ENCODE data around the gene TNC. TPM values are rescaled to one million over a fixed set of nuclear protein-coding genes. Genes with fewer than 3 reads are reported as not detected.

TNC gene
- total RNA-seq, 1 donor from 2014 or later, result 5.1 TPM

DNA sequence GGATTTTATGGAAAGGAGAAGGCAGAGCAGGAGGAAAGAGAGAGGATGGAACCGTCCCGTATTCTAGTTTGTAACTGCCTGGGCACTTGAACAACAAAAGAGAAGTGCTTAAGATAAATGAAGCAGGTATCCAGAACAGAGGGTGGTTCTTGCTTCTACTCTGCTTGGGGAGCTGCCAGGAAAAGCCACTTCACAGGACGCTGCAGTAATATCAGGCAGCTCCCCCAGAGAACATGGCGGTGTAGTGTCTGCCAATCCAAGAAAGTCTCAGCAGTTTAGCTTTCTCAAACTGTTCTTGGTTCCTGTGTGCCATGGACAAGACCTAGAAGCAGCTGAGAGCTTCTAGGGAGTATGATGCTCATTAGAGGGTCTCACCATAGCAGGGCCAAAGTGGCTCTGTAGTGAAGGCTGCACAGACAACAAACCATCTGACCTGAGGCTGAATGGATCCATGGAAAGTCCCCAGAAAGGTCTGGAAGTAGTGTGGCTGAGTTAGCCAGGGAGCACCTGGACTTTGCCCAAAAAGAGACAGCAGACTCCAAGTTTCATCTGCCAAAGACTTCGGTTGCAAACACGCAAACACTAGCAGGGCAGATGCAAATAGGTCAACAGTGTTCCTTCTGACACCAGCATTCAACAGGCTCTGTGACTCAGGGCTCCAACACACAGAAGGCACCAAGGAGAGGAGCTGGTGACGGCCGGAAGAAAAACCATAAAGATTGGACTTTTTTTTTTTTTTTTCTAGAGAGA lies 115.4 kb downstream of the TNC start:
- no peak for DNase-seq (ENCODE audit: low spot score, unreplicated experiment)
- TF ChIP-seq, protein P1, sequence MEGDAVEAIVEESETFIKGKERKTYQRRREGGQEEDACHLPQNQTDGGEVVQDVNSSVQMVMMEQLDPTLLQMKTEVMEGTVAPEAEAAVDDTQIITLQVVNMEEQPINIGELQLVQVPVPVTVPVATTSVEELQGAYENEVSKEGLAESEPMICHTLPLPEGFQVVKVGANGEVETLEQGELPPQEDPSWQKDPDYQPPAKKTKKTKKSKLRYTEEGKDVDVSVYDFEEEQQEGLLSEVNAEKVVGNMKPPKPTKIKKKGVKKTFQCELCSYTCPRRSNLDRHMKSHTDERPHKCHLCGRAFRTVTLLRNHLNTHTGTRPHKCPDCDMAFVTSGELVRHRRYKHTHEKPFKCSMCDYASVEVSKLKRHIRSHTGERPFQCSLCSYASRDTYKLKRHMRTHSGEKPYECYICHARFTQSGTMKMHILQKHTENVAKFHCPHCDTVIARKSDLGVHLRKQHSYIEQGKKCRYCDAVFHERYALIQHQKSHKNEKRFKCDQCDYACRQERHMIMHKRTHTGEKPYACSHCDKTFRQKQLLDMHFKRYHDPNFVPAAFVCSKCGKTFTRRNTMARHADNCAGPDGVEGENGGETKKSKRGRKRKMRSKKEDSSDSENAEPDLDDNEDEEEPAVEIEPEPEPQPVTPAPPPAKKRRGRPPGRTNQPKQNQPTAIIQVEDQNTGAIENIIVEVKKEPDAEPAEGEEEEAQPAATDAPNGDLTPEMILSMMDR (IDR thresholded peaks at IDR 0.05; ENCODE audit: unreplicated experiment), result no peak
- Mint-ChIP-seq H3K4me3 (ENCODE audit: low read depth) (no peak overlapping the region), H3K27ac (no peak overlapping the region), H3K36me3 (ENCODE audit: insufficient read depth) (no peaks in the 10 kb centered on the region), H3K9me3 (ENCODE audit: low read depth) (no peaks in the 10 kb centered on the region), H3K4me1 (ENCODE audit: low read depth) (no peaks in the 10 kb centered on the region), H3K27me3 (peaks cover 9% of the 10 kb centered on the region)

DNA sequence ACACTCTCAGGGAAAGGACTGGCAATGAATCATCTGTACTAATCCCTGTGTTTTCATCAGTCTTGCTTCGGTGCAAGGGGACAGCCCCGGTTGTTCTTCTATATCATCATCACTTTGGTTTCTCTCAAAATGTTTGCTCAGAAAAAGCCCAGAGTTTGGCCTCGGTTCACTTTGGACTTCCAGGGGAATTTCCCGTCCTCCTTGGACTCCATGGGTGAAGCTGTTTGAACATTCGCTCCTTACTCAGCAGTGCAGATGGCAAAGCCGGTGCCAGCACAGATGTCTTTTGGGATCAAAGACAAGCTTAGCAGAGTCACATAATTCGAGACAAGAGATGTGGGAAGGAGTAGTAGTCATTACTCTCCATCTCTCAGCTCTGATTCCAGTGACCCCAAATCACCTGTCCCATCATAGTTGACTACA lies 117.7 kb downstream of the TNC start:
- no peaks in the 10 kb centered on the region for H3K4me1 Mint-ChIP-seq (ENCODE audit: low read depth)
- no peak for DNase-seq (ENCODE audit: low spot score, unreplicated experiment)
- no peaks in the 10 kb centered on the region for H3K9me3 Mint-ChIP-seq (ENCODE audit: low read depth)
- no peaks in the 10 kb centered on the region for H3K36me3 Mint-ChIP-seq (ENCODE audit: insufficient read depth)
- TF ChIP-seq, protein P1 (IDR thresholded peaks at IDR 0.05; ENCODE audit: unreplicated experiment), result no peak
- H3K27ac Mint-ChIP-seq, result no peak overlapping the region
- H3K27me3 Mint-ChIP-seq, result peaks cover 8% of the 10 kb centered on the region
- no peak overlapping the region for H3K4me3 Mint-ChIP-seq (ENCODE audit: low read depth)

DNA sequence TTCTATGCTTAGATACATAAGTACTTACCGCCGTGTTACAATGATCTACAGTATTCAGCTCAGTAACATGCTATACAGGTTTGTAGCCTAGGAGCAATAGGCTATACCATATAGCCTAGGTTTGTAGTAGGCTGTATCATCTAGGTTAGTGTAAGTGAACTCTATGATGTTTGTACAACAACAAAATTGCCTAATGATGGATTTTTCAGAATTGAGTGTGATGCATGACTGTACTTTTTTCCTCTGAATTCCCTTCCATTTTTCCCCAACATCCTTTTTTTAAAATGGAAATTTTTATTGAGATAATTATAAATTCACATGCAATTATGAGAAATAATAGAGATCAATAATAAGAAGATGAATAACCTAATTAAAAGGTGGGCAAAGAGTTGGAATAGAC lies 119.6 kb downstream of the TNC start:
- DNase-seq (ENCODE audit: low spot score, unreplicated experiment), result no peak
- Mint-ChIP-seq H3K4me1 (ENCODE audit: low read depth) (no peaks in the 10 kb centered on the region), H3K9me3 (ENCODE audit: low read depth) (no peaks in the 10 kb centered on the region), H3K36me3 (ENCODE audit: insufficient read depth) (no peaks in the 10 kb centered on the region), H3K27me3 (peaks cover 10% of the 10 kb centered on the region), H3K4me3 (ENCODE audit: low read depth) (no peak overlapping the region), H3K27ac (no peak overlapping the region)
- TF ChIP-seq, protein P1 (IDR thresholded peaks at IDR 0.05; ENCODE audit: unreplicated experiment), result no peak

DNA sequence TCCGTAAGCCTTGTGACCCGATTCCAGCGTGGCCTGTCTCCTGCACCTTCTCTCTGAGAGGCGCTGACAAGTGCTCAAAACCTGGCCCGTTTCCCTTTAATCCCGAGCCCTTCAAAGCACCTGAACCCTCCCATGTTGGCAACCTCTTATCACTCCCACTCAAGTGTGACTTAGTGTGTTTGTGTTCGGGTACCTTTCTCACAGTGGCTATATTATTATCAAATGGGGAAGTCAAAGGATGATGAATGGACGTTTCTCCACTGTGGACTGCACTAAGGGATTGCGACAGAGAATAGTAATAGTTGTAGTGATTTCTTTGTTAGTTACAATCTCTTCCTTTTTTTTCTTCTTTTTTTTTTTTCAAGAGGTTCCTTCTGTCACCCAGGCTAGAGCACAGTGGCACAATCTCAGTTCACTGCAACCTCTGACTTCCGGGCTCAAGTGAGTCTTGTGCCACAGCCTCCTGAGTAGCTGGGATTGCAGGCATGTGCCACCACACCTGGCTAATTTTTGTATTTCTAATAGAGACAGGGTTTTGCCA lies 122.2 kb downstream of the TNC start:
- Mint-ChIP-seq H3K9me3 (ENCODE audit: low read depth) (no peaks in the 10 kb centered on the region), H3K4me3 (ENCODE audit: low read depth) (no peak overlapping the region), H3K36me3 (ENCODE audit: insufficient read depth) (no peaks in the 10 kb centered on the region), H3K4me1 (ENCODE audit: low read depth) (no peaks in the 10 kb centered on the region), H3K27me3 (peaks cover 17% of the 10 kb centered on the region), H3K27ac (no peak overlapping the region)
- TF ChIP-seq, protein P1 (IDR thresholded peaks at IDR 0.05; ENCODE audit: unreplicated experiment), result no peak
- DNase-seq (ENCODE audit: low spot score, unreplicated experiment), result no peak

DNA sequence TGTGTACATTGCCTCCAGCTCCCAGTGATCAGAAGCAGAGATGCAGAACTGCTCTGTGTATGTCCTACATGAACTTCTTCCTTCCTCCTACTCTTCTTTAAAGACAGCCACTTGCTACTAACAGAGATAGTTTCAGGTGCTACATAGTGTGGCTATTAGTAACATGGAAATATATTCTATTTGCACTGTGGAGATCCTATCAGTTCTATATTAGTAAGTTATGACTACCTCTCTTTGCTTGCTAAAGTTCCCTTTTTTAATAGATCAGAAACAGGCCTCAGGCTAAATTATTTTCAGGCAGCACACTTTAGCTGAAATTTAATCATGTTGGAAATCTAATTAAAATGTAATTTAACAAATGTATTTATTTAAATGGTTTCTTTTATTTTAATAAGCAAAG lies 123.2 kb downstream of the TNC start:
- Mint-ChIP-seq H3K36me3 (ENCODE audit: insufficient read depth) (no peaks in the 10 kb centered on the region), H3K9me3 (ENCODE audit: low read depth) (no peaks in the 10 kb centered on the region), H3K27ac (no peak overlapping the region), H3K4me1 (ENCODE audit: low read depth) (no peaks in the 10 kb centered on the region), H3K4me3 (ENCODE audit: low read depth) (no peak overlapping the region), H3K27me3 (peaks cover 20% of the 10 kb centered on the region)
- no peak for DNase-seq (ENCODE audit: low spot score, unreplicated experiment)
- TF ChIP-seq, protein P1 (IDR thresholded peaks at IDR 0.05; ENCODE audit: unreplicated experiment), result no peak

All from progenitor cell of endocrine pancreas (in vitro differentiated cells).